ENCODE data around the gene NCS1.

DNA sequence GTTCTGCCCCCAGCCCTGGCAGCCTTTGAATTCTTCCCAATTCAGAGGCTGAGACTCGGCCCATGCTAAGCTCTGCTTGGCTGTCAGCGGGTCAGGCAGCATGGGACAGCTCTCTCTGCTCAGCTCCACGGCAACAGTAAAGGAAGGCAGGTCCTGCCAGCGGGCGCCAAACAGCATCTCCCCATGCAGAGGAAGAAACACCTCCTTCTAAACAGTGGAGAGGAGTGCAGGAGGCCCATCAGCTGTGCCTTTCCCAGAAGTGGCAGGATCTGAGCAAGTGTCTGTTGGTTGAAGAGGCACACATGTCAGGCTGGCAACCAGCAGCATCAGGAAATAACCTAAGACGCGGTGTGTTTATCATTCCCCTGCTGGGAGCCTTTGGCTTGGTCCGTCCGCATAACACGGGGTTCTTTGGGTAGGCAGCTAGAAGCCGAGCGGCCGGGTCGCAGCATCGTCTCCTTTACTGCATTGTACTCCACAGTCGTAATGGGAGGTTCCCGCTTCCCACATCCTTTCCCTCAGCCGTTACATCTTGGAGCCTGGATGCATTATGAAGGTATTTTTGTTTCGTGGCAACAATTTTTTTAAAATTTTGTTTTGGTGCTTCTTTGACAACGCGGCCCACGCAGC is 42.7 kb upstream of the NCS1 start:
- TF ChIP-seq POLR2A (IDR thresholded peaks at IDR 0.05; ENCODE audit: low read depth, low read length) (no peak), TAF1 (IDR thresholded peaks at IDR 0.05; ENCODE audit: borderline replicate concordance, low read depth, low read length) (no peak), POLR2AphosphoS5 (IDR thresholded peaks at IDR 0.05; ENCODE audit: low read depth, low read length) (no peak)

Measured in GM12892 (cell line).